Nephron progenitor cell (in vitro differentiated cells): ENCODE measurements around the gene ZFP30.

ENCODE experiments used
- DNase-seq: peaks from one replicate; pipeline ENCODE4 v3.0.0; 2021
- H3K27ac Mint-ChIP-seq: 2 replicates; pipeline ENCODE4 v1.8.0; 2021; ENCODE audit warnings: mild to moderate bottlenecking, moderate library complexity, mixed read lengths
- H3K27me3 Mint-ChIP-seq: 2 replicates; pipeline ENCODE4 v1.8.0; 2021; ENCODE audit warnings: mild to moderate bottlenecking, low read depth, mixed read lengths; ENCODE audit not compliant: poor library complexity
- H3K36me3 Mint-ChIP-seq: 2 replicates; pipeline ENCODE4 v1.8.0; 2021; ENCODE audit warnings: low read depth, mixed read lengths
- H3K4me1 Mint-ChIP-seq: 2 replicates; pipeline ENCODE4 v1.8.0; 2021; ENCODE audit warnings: mixed read lengths
- H3K4me3 Mint-ChIP-seq: 2 replicates; pipeline ENCODE4 v1.8.0; 2021; ENCODE audit warnings: mild to moderate bottlenecking, moderate library complexity, mixed read lengths
- H3K9me3 Mint-ChIP-seq: 2 replicates; pipeline ENCODE4 v1.8.0; 2021; ENCODE audit warnings: mild to moderate bottlenecking, moderate library complexity, mixed read lengths
- TF ChIP-seq, protein P1 (sequence below): fragments of 200-600 bp; sonication (generic); IDR thresholded peaks from 2 replicates; pipeline ENCODE4 v1.5.0; 2021; ENCODE audit warnings: antibody characterized with exemption

ZFP30 gene

GRCh38 chr19:37655301-37655688 is at the start of gene ZFP30:
Gene ZFP30, minus strand, starts transcription at chr19:37655465. Its CDS starts 7,643 bp downstream, at chr19:37647822.
- Mint-ChIP-seq H3K27ac (peak within 1 kb of the TSS; percentile 97), H3K27me3 (peaks cover 14% of the 10 kb centered on the region), H3K4me1 (peaks cover 20% of the 10 kb centered on the region), H3K36me3 (peaks cover 78% of the 10 kb centered on the region), H3K4me3 (peak within 1 kb of the TSS; percentile 87), H3K9me3 (peaks cover 84% of the 10 kb centered on the region)
- TF ChIP-seq, protein P1, sequence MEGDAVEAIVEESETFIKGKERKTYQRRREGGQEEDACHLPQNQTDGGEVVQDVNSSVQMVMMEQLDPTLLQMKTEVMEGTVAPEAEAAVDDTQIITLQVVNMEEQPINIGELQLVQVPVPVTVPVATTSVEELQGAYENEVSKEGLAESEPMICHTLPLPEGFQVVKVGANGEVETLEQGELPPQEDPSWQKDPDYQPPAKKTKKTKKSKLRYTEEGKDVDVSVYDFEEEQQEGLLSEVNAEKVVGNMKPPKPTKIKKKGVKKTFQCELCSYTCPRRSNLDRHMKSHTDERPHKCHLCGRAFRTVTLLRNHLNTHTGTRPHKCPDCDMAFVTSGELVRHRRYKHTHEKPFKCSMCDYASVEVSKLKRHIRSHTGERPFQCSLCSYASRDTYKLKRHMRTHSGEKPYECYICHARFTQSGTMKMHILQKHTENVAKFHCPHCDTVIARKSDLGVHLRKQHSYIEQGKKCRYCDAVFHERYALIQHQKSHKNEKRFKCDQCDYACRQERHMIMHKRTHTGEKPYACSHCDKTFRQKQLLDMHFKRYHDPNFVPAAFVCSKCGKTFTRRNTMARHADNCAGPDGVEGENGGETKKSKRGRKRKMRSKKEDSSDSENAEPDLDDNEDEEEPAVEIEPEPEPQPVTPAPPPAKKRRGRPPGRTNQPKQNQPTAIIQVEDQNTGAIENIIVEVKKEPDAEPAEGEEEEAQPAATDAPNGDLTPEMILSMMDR: no peak
- peak; percentile 92 for DNase-seq

GRCh38 chr19:37699057-37699456 is 43.8 kb upstream of the ZFP30 start:
- Mint-ChIP-seq H3K4me1 (no peaks in the 10 kb centered on the region), H3K27ac (no peak overlapping the region), H3K9me3 (peaks cover 86% of the 10 kb centered on the region), H3K36me3 (peaks cover 91% of the 10 kb centered on the region), H3K4me3 (no peak overlapping the region), H3K27me3 (peaks cover 5% of the 10 kb centered on the region)
- TF ChIP-seq, protein P1: no peak
- DNase-seq: no peak

- DNase-seq: no peak
- Mint-ChIP-seq H3K9me3 (peaks cover 85% of the 10 kb centered on the region), H3K4me1 (no peaks in the 10 kb centered on the region), H3K36me3 (peaks cover 89% of the 10 kb centered on the region), H3K27me3 (peaks cover 5% of the 10 kb centered on the region), H3K27ac (no peak overlapping the region), H3K4me3 (no peak overlapping the region)
- TF ChIP-seq, protein P1: no peak
Measured at GRCh38 chr19:37698216-37698615, 43.0 kb upstream of the ZFP30 start.

- DNase-seq: no peak
- H3K27me3 Mint-ChIP-seq: peaks cover 5% of the 10 kb centered on the region
- H3K4me3 Mint-ChIP-seq: no peak overlapping the region
- H3K9me3 Mint-ChIP-seq: peaks cover 77% of the 10 kb centered on the region
- H3K36me3 Mint-ChIP-seq: peaks cover 72% of the 10 kb centered on the region
- TF ChIP-seq, protein P1: no peak
- no peak overlapping the region for H3K27ac Mint-ChIP-seq
- H3K4me1 Mint-ChIP-seq: peaks cover 9% of the 10 kb centered on the region
Measured at GRCh38 chr19:37695144-37695899, 40.1 kb upstream of the ZFP30 start.

- TF ChIP-seq, protein P1: no peak
- DNase-seq: no peak
- peaks cover 68% of the 10 kb centered on the region for H3K36me3 Mint-ChIP-seq
- H3K27ac Mint-ChIP-seq: no peak overlapping the region
- H3K9me3 Mint-ChIP-seq: peaks cover 73% of the 10 kb centered on the region
- H3K27me3 Mint-ChIP-seq: peaks cover 5% of the 10 kb centered on the region
- peak overlapping the region; percentile 52 for H3K4me3 Mint-ChIP-seq
- H3K4me1 Mint-ChIP-seq: peaks cover 9% of the 10 kb centered on the region
Measured at GRCh38 chr19:37692956-37693620, 37.8 kb upstream of the ZFP30 start.
